A549 (cell line): ENCODE measurements around the gene GRIA1.

ENCODE experiments used
- CTCF ChIP-seq: fragments of >200 bp; sonication (Bioruptor Twin); formaldehyde crosslinking; IDR thresholded peaks from 3 replicates; pipeline ENCODE4 v1.5.1; 2016
- HOXA7 ChIP-seq: fragments of 250-450 bp; sonication (Bioruptor Pico); IDR thresholded peaks from 2 replicates; pipeline ENCODE4 v1.5.0; 2020; ENCODE audit warnings: mild to moderate bottlenecking, moderate library complexity
- MAFK ChIP-seq: fragments of 450-650 bp; IDR thresholded peaks from 2 replicates; pipeline ENCODE4 v1.6.1; 2014; ENCODE audit not compliant: partially characterized antibody
- MAX ChIP-seq: IDR thresholded peaks from 2 replicates; pipeline ENCODE4 v1.6.1; 2012
- PBX3 ChIP-seq: IDR thresholded peaks from 2 replicates; pipeline ENCODE4 v1.6.1; 2012
- RARB ChIP-seq: fragments of 250-450 bp; sonication (Bioruptor Pico); IDR thresholded peaks from 2 replicates; pipeline ENCODE4 v1.8.0; 2021; ENCODE audit warnings: mild to moderate bottlenecking, moderate library complexity
- REST ChIP-seq: fragments of 200-600 bp; sonication (generic); IDR thresholded peaks from 2 replicates; pipeline ENCODE4 v1.6.1; 2016; ENCODE audit warnings: antibody characterized with exemption, mild to moderate bottlenecking, moderate library complexity
- RFX5 ChIP-seq: fragments of 450-650 bp; IDR thresholded peaks from 2 replicates; pipeline ENCODE4 v1.7.1; 2014; ENCODE audit warnings: antibody characterized with exemption, mild to moderate bottlenecking, moderate library complexity

- TF ChIP-seq CTCF (no peak), REST (no peak), MAFK (no peak), PBX3 (no peak), HOXA7 (CRISPR knock-in tag) (no peak), MAX (no peak), RARB (CRISPR knock-in tag) (no peak), RFX5 (no peak)
Observed at GRCh38 chr5:153624451-153624765, 133.9 kb downstream of the GRIA1 start.
